Measurements from ENCODE around the gene KCNB1.
"Not testable (repeated sequence)": the region's sequence is repeated elsewhere in the genome, so short reads cannot be mapped to it uniquely, and the experiment has no call there.

Gene KCNB1

DNA sequence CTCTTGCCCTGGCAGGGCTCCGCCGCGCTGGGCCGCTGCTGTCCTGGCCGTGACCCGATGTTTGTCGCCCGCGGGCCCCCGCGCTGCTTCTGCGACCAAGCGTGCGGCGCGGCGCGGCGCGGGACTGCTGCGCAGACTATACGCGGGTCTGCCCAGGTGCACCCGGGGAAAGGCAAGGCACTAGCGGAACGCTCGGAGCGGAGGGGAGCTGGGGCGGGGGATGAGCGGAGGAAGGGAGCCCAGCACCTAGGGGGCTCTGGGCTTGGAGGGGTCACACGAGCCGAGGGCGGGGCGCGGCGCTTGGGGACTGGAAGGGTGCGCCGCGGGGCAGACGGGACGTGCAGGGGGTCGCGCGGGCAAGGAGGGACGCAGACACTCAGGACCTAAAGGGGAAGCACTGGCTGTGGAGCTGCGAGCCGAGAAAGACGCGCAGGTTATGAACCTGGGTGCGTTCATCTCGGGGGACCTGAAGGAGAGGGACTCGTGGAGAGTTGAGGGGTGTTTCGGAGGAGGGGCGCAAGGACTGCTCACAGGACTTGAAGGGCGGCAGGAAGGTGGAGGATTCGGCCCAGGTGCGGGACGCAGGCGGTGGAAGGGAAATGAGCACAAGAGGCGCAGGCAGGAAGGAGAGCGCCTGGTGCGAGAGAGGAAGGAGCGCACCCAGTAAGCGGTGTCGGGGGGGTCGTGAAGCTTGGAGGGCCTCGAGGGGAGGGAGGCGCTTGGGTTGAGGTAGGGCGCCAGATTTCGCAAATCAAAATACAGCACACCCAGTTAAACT is 163.8 kb downstream of the KCNB1 start:
- Mint-ChIP-seq H3K36me3 (no peaks in the 10 kb centered on the region), H3K4me1 (peaks cover 11% of the 10 kb centered on the region), H3K27ac (no peak overlapping the region), H3K4me3 (peak overlapping the region; percentile 70), H3K27me3 (peaks cover 50% of the 10 kb centered on the region), H3K9me3 (no peaks in the 10 kb centered on the region)
- peak; percentile 39 for ATAC-seq

DNA sequence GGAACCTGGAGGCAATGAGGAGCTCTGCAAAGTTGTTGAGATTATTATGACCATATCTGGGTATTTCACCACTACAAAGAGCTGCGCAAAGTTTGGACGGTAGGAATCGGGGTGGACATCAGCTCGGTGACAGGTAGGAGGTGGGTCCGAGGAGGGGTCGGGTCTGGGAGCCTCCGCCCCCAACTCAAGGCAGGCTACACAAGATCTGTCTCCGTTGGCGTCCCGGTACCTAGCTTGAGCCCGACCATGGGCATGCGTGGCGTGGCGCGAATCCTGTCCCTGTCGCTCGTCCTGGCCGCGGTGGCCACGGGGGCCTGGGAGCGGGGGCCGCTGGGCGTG is 164.4 kb downstream of the KCNB1 start:
- Mint-ChIP-seq H3K27ac (no peak overlapping the region), H3K27me3 (peaks cover 49% of the 10 kb centered on the region), H3K4me1 (peaks cover 11% of the 10 kb centered on the region), H3K4me3 (no peak overlapping the region), H3K36me3 (no peaks in the 10 kb centered on the region), H3K9me3 (no peaks in the 10 kb centered on the region)
- no peak for ATAC-seq

DNA sequence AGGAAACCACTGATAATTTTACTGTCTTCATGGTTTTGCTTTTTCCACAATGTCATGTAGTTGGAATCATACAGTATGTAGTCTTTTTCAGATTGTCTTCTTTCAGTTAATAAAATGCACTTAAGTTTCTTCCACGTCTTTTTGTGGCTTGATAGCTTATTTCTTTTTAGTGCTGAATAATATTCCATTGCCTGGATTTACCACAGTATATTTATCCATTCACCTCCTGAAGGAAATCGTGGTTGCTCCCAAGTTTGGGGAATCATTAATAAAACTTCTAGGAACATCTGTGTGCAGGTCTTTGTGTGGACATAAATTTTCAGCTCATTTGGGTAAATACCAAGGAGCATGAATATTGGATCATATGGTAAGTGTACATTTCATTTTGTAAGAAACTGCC is 165.8 kb downstream of the KCNB1 start:
- no peaks in the 10 kb centered on the region for H3K9me3 Mint-ChIP-seq
- H3K27ac Mint-ChIP-seq: no peak overlapping the region
- H3K36me3 Mint-ChIP-seq: no peaks in the 10 kb centered on the region
- H3K27me3 Mint-ChIP-seq: peaks cover 39% of the 10 kb centered on the region
- peaks cover 11% of the 10 kb centered on the region for H3K4me1 Mint-ChIP-seq
- H3K4me3 Mint-ChIP-seq: no peak overlapping the region
- no peak for ATAC-seq

DNA sequence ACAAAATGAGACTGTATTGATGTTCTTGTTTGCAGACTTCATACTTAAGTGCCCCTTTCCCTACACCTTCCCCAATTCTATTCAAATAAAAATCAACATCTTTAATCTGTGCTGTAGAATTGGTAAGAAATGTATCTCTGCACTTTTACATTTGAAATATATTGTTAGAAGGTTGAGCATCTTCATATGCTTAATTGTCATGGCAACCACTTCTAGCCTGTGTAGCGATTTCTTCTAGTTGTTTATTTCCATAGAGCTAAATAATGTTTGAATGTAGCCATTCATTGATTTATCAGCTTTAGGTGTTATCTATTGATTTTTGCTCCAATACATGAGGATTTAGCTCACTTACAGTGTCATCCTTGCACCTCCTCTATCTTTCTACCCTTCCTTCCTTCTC is 166.9 kb downstream of the KCNB1 start:
- Mint-ChIP-seq H3K27me3 (peaks cover 39% of the 10 kb centered on the region), H3K27ac (no peak overlapping the region), H3K9me3 (peaks cover 2% of the 10 kb centered on the region), H3K4me3 (no peak overlapping the region), H3K4me1 (peaks cover 11% of the 10 kb centered on the region), H3K36me3 (peaks cover 7% of the 10 kb centered on the region)
- ATAC-seq: no peak

DNA sequence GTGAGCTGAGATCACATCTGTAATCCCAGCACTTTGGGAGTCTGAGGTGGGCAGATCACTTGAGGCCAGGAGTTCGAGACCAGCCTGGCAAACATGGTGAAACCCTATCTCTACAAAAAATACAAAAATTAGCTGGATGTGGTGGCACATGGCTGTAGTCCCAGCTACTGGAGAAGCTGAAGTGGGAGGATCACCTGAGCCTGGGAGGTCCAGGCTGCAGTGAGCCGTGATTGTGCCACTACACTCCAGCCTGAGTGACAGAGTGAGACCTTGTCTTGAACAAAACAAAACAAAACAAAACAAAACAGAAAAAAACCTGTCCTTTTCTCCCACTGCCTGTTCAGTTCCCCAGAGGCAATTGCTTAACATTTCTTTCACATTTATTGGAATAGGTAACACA is 168.4 kb downstream of the KCNB1 start:
- not testable (repeated sequence) for H3K27ac Mint-ChIP-seq, H3K4me3 Mint-ChIP-seq, H3K9me3 Mint-ChIP-seq, H3K4me1 Mint-ChIP-seq, ATAC-seq
- peaks cover 10% of the 10 kb centered on the region for H3K36me3 Mint-ChIP-seq
- H3K27me3 Mint-ChIP-seq: peaks cover 42% of the 10 kb centered on the region
